Body of pancreas (tissue), 4 donors: Measurements from ENCODE around the gene TRAF3. TPM values are rescaled to one million over a fixed set of nuclear protein-coding genes. Genes with fewer than 3 reads are reported as not detected.

Experiments used
- ATAC-seq: fragments of 150-250 bp; one replicate; pipeline ENCODE4 v1.9.1; 2016
- DNase-seq, 4 donors: peaks; one replicate each; pipeline ENCODE4 v3.0.0-alpha.2; 2019
- H3K27ac ChIP-seq, 4 donors: fragments of 200-600 bp; sonication (generic); 1 replicate in 3 of 4; 2 replicates in 1 of 4; pipeline versions ENCODE4 v1.5.1 to v1.6.1; 2016 to 2019; ENCODE audit warnings: mild to moderate bottlenecking in 1 of 4, mixed read lengths in 1 of 4, moderate library complexity in 1 of 4
- H3K27me3 ChIP-seq, 2 donors: fragments of 200-600 bp; sonication (generic); one replicate each; pipeline ENCODE4 v1.6.0; 2016; ENCODE audit warnings: mild to moderate bottlenecking in 1 of 2
- H3K36me3 ChIP-seq, 2 donors: fragments of 200-600 bp; sonication (generic); replicated peaks in 1 of 2; 2 replicates each; pipeline ENCODE4 v1.5.1; 2016; ENCODE audit warnings: low read depth in 2 of 2; ENCODE audit not compliant: insufficient read depth in 1 of 2
- H3K4me1 ChIP-seq: fragments of 200-600 bp; sonication (generic); one replicate; pipeline ENCODE4 v1.6.0; 2016
- H3K4me3 ChIP-seq, 2 donors: fragments of 200-600 bp; sonication (generic); 1 replicate in 1 of 2; 2 replicates in 1 of 2; pipeline ENCODE4 v1.5.1; 2016 to 2019
- H3K9me3 ChIP-seq, 3 donors: fragments of 200-600 bp; sonication (generic); 1 replicate in 2 of 3; 2 replicates in 1 of 3; pipeline ENCODE4 v1.5.1; 2016
- CTCF ChIP-seq, 7 experiments: fragments of 450-650 bp in 4 of 7; fragments of 200-600 bp in 3 of 7; sonication (generic) in 3 of 7; IDR thresholded peaks; one replicate each; pipeline ENCODE4 v1.5.1; 2016 to 2019; ENCODE audit warnings: antibody characterized with exemption in 7 of 7
- POLR2A ChIP-seq, 3 donors: fragments of 450-650 bp; IDR thresholded peaks; one replicate each; pipeline ENCODE4 v1.6.1; 2016; ENCODE audit warnings: antibody characterized with exemption in 3 of 3, mild to moderate bottlenecking in 2 of 3
- WGBS, 2 donors: methylation state at CpG; one replicate each; pipeline ENCODE4 v1.1.5; 2017; 5-methylcytosine and 5-hydroxymethylcytosine counted together
- intact Hi-C: fragments of 100-400 bp; cut with DNase I; formaldehyde crosslinking; loops from one replicate; pipeline ENCODE4 v1.15.1; 2023
- total RNA-seq, 2 donors: library from RNA; depleted of rRNA; stranded (reverse); fragments of >200 nt; gene quantifications; one replicate each; pipeline ENCODE4 v1.1.0, GENCODE V29; 2016

TRAF3 gene
- total RNA-seq, 2 donors from 2014 or later = 10.4 to 22.7 TPM

GRCh38 chr14:102920273-102920997 is 143.2 kb downstream of the TRAF3 start:
- Histone ChIP-seq H3K36me3 (no peaks in the 10 kb centered on the region), H3K27me3 (peaks cover 0 to 13% of the 10 kb centered on the region in 2 donors), H3K9me3 (no peaks in the 10 kb centered on the region), H3K4me3 (no peak overlapping the region), H3K27ac (no peak overlapping the region), H3K4me1 (peaks cover 8% of the 10 kb centered on the region)
- 84 to 85% methylated on average over 5 of the region's 5 CpGs for WGBS, 2 donors
- intact Hi-C loops = loop anchor here (10.0 kb wide), 1 partner anchor 226 kb away; no protein-coding TSS in a partner anchor
- no peak for TF ChIP-seq POLR2A (IDR thresholded peaks at IDR 0.05)
- TF ChIP-seq CTCF (IDR thresholded peaks at IDR 0.05) = no peak
- ATAC-seq (no peak), DNase-seq (no peak)

GRCh38 chr14:102920998-102921304 is 143.7 kb downstream of the TRAF3 start:
- no peak for DNase-seq
- Histone ChIP-seq H3K4me1 (peaks cover 8% of the 10 kb centered on the region), H3K36me3 (no peaks in the 10 kb centered on the region), H3K4me3 (no peak overlapping the region), H3K9me3 (no peaks in the 10 kb centered on the region), H3K27ac (no peak overlapping the region), H3K27me3 (peaks cover 0 to 13% of the 10 kb centered on the region in 2 donors)
- ATAC-seq = no peak
- WGBS, 2 donors = 96% methylated on average over 1 of the region's 1 CpG
- intact Hi-C loops = loop anchor here (10.0 kb wide), 1 partner anchor 226 kb away; no protein-coding TSS in a partner anchor
- TF ChIP-seq CTCF (IDR thresholded peaks at IDR 0.05) (no peak), POLR2A (IDR thresholded peaks at IDR 0.05) (no peak)

GRCh38 chr14:102922490-102923200 is 145.4 kb downstream of the TRAF3 start, which contains the start of gene AMN:
AMN (plus strand) TSS chr14:102922663; CDS start chr14:102922689, 26 bp downstream.
- Histone ChIP-seq H3K27me3 (peaks cover 0 to 13% of the 10 kb centered on the region in 2 donors), H3K36me3 (no peaks in the 10 kb centered on the region), H3K27ac (no peak within 1 kb of the TSS), H3K9me3 (no peaks in the 10 kb centered on the region), H3K4me1 (peaks cover 8% of the 10 kb centered on the region), H3K4me3 (no peak within 1 kb of the TSS)
- 4 to 23% methylated on average over 12 to 55 of the region's 56 CpGs for WGBS, 2 donors
- intact Hi-C loops = loop anchor here (10.0 kb wide), 1 partner anchor 228 kb away; no protein-coding TSS in a partner anchor
- ATAC-seq (peak; percentile 29), DNase-seq (no peak)
- TF ChIP-seq CTCF (IDR thresholded peaks at IDR 0.05) = no peak
- TF ChIP-seq POLR2A (IDR thresholded peaks at IDR 0.05) = no peak

- ATAC-seq = no peak
- H3K9me3 ChIP-seq = no peaks in the 10 kb centered on the region
- no peak overlapping the region for H3K27ac ChIP-seq
- intact Hi-C loops = loop anchor here (10.0 kb wide), 1 partner anchor 229 kb away; no protein-coding TSS in a partner anchor
- H3K27me3 ChIP-seq = peaks cover 0 to 16% of the 10 kb centered on the region in 2 donors
- peaks cover 11% of the 10 kb centered on the region for H3K4me1 ChIP-seq
- TF ChIP-seq POLR2A (IDR thresholded peaks at IDR 0.05) (no peak), CTCF (IDR thresholded peaks at IDR 0.05) (no peak)
- no peak overlapping the region for H3K4me3 ChIP-seq
- WGBS, 2 donors = 6 to 10% methylated on average over 15 to 53 of the region's 53 CpGs
- no peak for DNase-seq
- no peaks in the 10 kb centered on the region for H3K36me3 ChIP-seq
These were observed 146.1 kb downstream of the TRAF3 start for GRCh38 chr14:102923201-102923924.
